MCF 10A (cell line): ENCODE measurements around the gene ALDH1L2. TPM values are rescaled to one million over a fixed set of nuclear protein-coding genes. Genes with fewer than 3 reads are reported as not detected.

Experiments used
- BruUV-seq: library from RNA; stranded (reverse); fragments of 400-500 nt; replicated peaks from 2 replicates; lab custom pipeline; 2021; lab: Mats Ljungman, UMichigan
- CTCF ChIA-PET: fragments of 300-600 bp; sonication (Branson Sonifier 250); formaldehyde crosslinking; extraction: SDS; loops from one replicate; lab custom pipeline; 2021; ENCODE audit warnings: antibody characterized with exemption, inconsistent platforms; lab: Yijun Ruan, JAX
- POLR2A ChIA-PET: fragments of 300-600, 350-650 bp; sonication (Branson Sonifier 250); formaldehyde crosslinking; extraction: SDS; loops from one replicate; lab custom pipeline; 2020; ENCODE audit warnings: antibody characterized with exemption, inconsistent platforms; lab: Yijun Ruan, JAX
- DNase-seq: peaks from one replicate; pipeline ENCODE4 v3.0.0-alpha.2; 2018; ENCODE audit not compliant: unreplicated experiment
- H3K27ac Mint-ChIP-seq: one replicate; pipeline ENCODE4 v1.8.0; 2022; ENCODE audit warnings: mild to moderate bottlenecking, low read depth, mixed read lengths; ENCODE audit not compliant: unreplicated experiment
- H3K27me3 Mint-ChIP-seq: one replicate; pipeline ENCODE4 v1.8.0; 2022; ENCODE audit warnings: mixed read lengths; ENCODE audit not compliant: insufficient read depth, unreplicated experiment
- H3K36me3 Mint-ChIP-seq: one replicate; pipeline ENCODE4 v1.8.0; 2022; ENCODE audit warnings: mild to moderate bottlenecking, moderate library complexity, mixed read lengths; ENCODE audit not compliant: insufficient read depth, unreplicated experiment
- H3K4me1 Mint-ChIP-seq: one replicate; pipeline ENCODE4 v1.8.0; 2022; ENCODE audit warnings: mixed read lengths; ENCODE audit not compliant: insufficient read depth, unreplicated experiment
- H3K4me3 Mint-ChIP-seq: one replicate; pipeline ENCODE4 v1.8.0; 2022; ENCODE audit warnings: mild to moderate bottlenecking, moderate library complexity, mixed read lengths; ENCODE audit not compliant: unreplicated experiment
- H3K9me3 Mint-ChIP-seq: one replicate; pipeline ENCODE4 v1.8.0; 2022; ENCODE audit warnings: mixed read lengths; ENCODE audit not compliant: unreplicated experiment
- intact Hi-C: fragments of 100-400 bp; cut with micrococcal nuclease; formaldehyde crosslinking; loops from 2 replicates; pipeline ENCODE4 v1.14.1; 2022
- total RNA-seq: library from RNA; stranded (reverse); gene quantifications from 2 replicates; pipeline ENCODE4 v1.2.3, GENCODE V29; 2022
- TF ChIP-seq, protein P1 (sequence below): fragments of 200-600 bp; IDR thresholded peaks from one replicate; pipeline ENCODE4 v1.8.0; 2022; ENCODE audit warnings: antibody characterized with exemption, mild to moderate bottlenecking; ENCODE audit not compliant: unreplicated experiment

Gene ALDH1L2
- total RNA-seq, 1 experiment from 2014 or later: 165 TPM

DNA sequence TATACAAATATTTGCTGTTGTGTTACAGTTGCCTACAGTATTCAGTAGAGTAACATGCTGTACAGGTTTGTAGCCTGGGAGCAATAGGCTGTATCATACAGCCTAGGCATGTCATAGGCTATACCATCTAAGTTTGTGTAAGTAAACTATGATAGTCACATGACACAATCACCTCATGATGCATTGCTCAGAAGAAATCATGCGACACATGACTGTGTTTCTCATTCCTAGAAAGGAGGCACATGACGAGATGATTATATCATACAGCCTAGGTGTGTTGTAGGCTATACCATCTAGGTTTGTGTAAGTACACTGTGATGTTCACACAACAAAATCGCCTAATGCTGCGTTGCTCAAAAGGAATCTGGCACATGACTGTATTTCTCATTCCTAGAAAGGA is 66.2 kb downstream of the ALDH1L2 start:
- no peaks in the 10 kb centered on the region for H3K27me3 Mint-ChIP-seq
- intact Hi-C loops: no loop called here
- H3K36me3 Mint-ChIP-seq: peaks cover 50% of the 10 kb centered on the region
- no peak for DNase-seq
- H3K27ac Mint-ChIP-seq: no peak overlapping the region
- CTCF ChIA-PET: no interaction called here
- no peaks in the 10 kb centered on the region for H3K9me3 Mint-ChIP-seq
- no TSS peak for BruUV-seq
- TF ChIP-seq, protein P1, sequence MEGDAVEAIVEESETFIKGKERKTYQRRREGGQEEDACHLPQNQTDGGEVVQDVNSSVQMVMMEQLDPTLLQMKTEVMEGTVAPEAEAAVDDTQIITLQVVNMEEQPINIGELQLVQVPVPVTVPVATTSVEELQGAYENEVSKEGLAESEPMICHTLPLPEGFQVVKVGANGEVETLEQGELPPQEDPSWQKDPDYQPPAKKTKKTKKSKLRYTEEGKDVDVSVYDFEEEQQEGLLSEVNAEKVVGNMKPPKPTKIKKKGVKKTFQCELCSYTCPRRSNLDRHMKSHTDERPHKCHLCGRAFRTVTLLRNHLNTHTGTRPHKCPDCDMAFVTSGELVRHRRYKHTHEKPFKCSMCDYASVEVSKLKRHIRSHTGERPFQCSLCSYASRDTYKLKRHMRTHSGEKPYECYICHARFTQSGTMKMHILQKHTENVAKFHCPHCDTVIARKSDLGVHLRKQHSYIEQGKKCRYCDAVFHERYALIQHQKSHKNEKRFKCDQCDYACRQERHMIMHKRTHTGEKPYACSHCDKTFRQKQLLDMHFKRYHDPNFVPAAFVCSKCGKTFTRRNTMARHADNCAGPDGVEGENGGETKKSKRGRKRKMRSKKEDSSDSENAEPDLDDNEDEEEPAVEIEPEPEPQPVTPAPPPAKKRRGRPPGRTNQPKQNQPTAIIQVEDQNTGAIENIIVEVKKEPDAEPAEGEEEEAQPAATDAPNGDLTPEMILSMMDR: no peak
- no peaks in the 10 kb centered on the region for H3K4me1 Mint-ChIP-seq
- POLR2A ChIA-PET: no interaction called here
- H3K4me3 Mint-ChIP-seq: no peak overlapping the region

- intact Hi-C loops: no loop called here
- TF ChIP-seq, protein P1: no peak
- Mint-ChIP-seq H3K27ac (no peak overlapping the region), H3K4me3 (no peak overlapping the region), H3K36me3 (peaks cover 48% of the 10 kb centered on the region), H3K27me3 (no peaks in the 10 kb centered on the region), H3K9me3 (peaks cover 19% of the 10 kb centered on the region), H3K4me1 (no peaks in the 10 kb centered on the region)
- ChIA-PET POLR2A (interaction anchor here (0.7 to 1.8 kb wide), 2 partner anchors 12 to 675 kb away, joined by 3 read pairs; no protein-coding TSS in a partner anchor), CTCF (interaction anchor here (0.6 kb wide), 2 partner anchors 618 to 814 kb away, joined by 3 to 4 read pairs; no protein-coding TSS in a partner anchor)
- BruUV-seq: no TSS peak
- no peak for DNase-seq
Observed at GRCh38 chr12:105015543-105015942, 68.7 kb downstream of the ALDH1L2 start.

- intact Hi-C loops: no loop called here
- H3K27ac Mint-ChIP-seq: no peak overlapping the region
- TF ChIP-seq, protein P1: no peak
- POLR2A ChIA-PET: interaction anchor here (0.6 to 1.8 kb wide), 2 partner anchors 11 to 348 kb away, joined by 3 read pairs; no protein-coding TSS in a partner anchor
- no peak overlapping the region for H3K4me3 Mint-ChIP-seq
- no peaks in the 10 kb centered on the region for H3K4me1 Mint-ChIP-seq
- CTCF ChIA-PET: interaction anchor here (0.6 to 0.7 kb wide), 2 partner anchors 42 to 315 kb away, joined by 4 to 6 read pairs; no protein-coding TSS in a partner anchor
- H3K36me3 Mint-ChIP-seq: peaks cover 50% of the 10 kb centered on the region
- BruUV-seq: no TSS peak
- H3K9me3 Mint-ChIP-seq: peaks cover 26% of the 10 kb centered on the region
- no peaks in the 10 kb centered on the region for H3K27me3 Mint-ChIP-seq
- DNase-seq: no peak
Observed at GRCh38 chr12:105014603-105015002, 69.7 kb downstream of the ALDH1L2 start.

- peak; percentile 10 for DNase-seq
- peaks cover 26% of the 10 kb centered on the region for H3K9me3 Mint-ChIP-seq
- CTCF ChIA-PET: interaction anchor here (0.6 to 0.7 kb wide), 2 partner anchors 314 to 386 kb away, joined by 3 to 6 read pairs; no protein-coding TSS in a partner anchor
- peaks cover 44% of the 10 kb centered on the region for H3K36me3 Mint-ChIP-seq
- no peaks in the 10 kb centered on the region for H3K27me3 Mint-ChIP-seq
- BruUV-seq: no TSS peak
- TF ChIP-seq, protein P1: no peak
- H3K4me1 Mint-ChIP-seq: no peaks in the 10 kb centered on the region
- POLR2A ChIA-PET: interaction anchor here (0.7 kb wide), 1 partner anchor 885 kb away, joined by 3 read pairs; no protein-coding TSS in a partner anchor
- intact Hi-C loops: no loop called here
- H3K4me3 Mint-ChIP-seq: no peak overlapping the region
- H3K27ac Mint-ChIP-seq: no peak overlapping the region
Observed at GRCh38 chr12:105013892-105014291, 70.4 kb downstream of the ALDH1L2 start.
